Transverse colon (tissue), 4 donors: ENCODE data around the gene PELO.

ENCODE experiments used
- EP300 ChIP-seq: sonication (generic); formaldehyde crosslinking; IDR thresholded peaks from one replicate; pipeline ENCODE4 v1.6.1; 2017; ENCODE audit warnings: antibody characterized with exemption, low read depth
- POLR2A ChIP-seq: fragments of 450-650 bp; IDR thresholded peaks from one replicate; pipeline ENCODE4 v1.6.1; 2016; ENCODE audit warnings: antibody characterized with exemption, mild to moderate bottlenecking, moderate library complexity
- POLR2AphosphoS5 ChIP-seq, 3 donors: sonication (generic); formaldehyde crosslinking; IDR thresholded peaks; one replicate each; pipeline ENCODE4 v1.6.1; 2016; ENCODE audit warnings: antibody characterized with exemption in 3 of 3
- TF ChIP-seq, protein P1 (sequence below), 5 experiments: fragments of 200-600 bp in 3 of 5; fragments of 450-650 bp in 2 of 5; sonication (generic) in 3 of 5; IDR thresholded peaks; 1 replicate in 2 of 5; 2 replicates in 3 of 5; pipeline ENCODE4 v1.5.1; 2016 to 2017; ENCODE audit warnings: antibody characterized with exemption in 5 of 5, inconsistent platforms in 3 of 5, mild to moderate bottlenecking in 2 of 5, moderate library complexity in 1 of 5

DNA sequence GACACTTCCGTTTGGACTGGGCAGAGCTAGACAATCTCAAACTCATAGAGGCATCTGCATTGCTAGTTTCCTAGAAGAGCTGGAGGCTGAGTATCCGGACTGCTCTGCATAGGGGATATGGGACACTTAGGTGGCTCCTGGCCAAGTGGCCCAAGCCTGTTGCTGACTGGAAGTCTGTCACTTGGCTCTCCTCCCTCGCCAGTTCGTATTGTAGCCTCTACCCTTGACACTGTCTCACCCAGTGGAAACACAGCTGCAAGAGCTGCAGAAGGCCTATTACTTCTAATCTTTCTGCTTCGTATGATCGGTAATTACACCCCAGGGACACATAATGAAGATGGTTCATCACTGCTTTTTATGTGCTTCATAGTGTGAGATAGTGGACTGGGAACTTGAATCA is 34.7 kb downstream of the PELO start:
- TF ChIP-seq POLR2AphosphoS5 (IDR thresholded peaks at IDR 0.05), result no peak
- TF ChIP-seq, protein P1, sequence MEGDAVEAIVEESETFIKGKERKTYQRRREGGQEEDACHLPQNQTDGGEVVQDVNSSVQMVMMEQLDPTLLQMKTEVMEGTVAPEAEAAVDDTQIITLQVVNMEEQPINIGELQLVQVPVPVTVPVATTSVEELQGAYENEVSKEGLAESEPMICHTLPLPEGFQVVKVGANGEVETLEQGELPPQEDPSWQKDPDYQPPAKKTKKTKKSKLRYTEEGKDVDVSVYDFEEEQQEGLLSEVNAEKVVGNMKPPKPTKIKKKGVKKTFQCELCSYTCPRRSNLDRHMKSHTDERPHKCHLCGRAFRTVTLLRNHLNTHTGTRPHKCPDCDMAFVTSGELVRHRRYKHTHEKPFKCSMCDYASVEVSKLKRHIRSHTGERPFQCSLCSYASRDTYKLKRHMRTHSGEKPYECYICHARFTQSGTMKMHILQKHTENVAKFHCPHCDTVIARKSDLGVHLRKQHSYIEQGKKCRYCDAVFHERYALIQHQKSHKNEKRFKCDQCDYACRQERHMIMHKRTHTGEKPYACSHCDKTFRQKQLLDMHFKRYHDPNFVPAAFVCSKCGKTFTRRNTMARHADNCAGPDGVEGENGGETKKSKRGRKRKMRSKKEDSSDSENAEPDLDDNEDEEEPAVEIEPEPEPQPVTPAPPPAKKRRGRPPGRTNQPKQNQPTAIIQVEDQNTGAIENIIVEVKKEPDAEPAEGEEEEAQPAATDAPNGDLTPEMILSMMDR (IDR thresholded peaks at IDR 0.05), result no peak
- no peak for TF ChIP-seq EP300
- TF ChIP-seq POLR2A, result no peak
